Effector memory CD4-positive, alpha-beta T cell (primary cell): ENCODE results near the gene MYH7B.

Experiments
- DNase-seq, 3 donors: peaks; one replicate each; pipeline ENCODE4 v3.0.0-alpha.2; 2020
- H3K27ac ChIP-seq: 2 replicates; pipeline ENCODE4 v1.7.0; 2013; ENCODE audit warnings: mild to moderate bottlenecking, low read length, moderate library complexity; ENCODE audit not compliant: insufficient read depth, poor library complexity, severe bottlenecking
- H3K27me3 ChIP-seq: replicated peaks from 2 replicates; pipeline ENCODE4 v1.7.0; 2013; ENCODE audit warnings: mild to moderate bottlenecking, low read length; ENCODE audit not compliant: insufficient read depth, control insufficient read depth, poor library complexity, severe bottlenecking
- H3K36me3 ChIP-seq: 2 replicates; pipeline ENCODE4 v1.7.0; 2013; ENCODE audit warnings: mild to moderate bottlenecking, low read length, moderate library complexity; ENCODE audit not compliant: control insufficient read depth, insufficient read depth
- H3K4me1 ChIP-seq: 2 replicates; pipeline ENCODE4 v1.7.0; 2013; ENCODE audit warnings: low read length, mild to moderate bottlenecking; ENCODE audit not compliant: control insufficient read depth, insufficient read depth, poor library complexity, severe bottlenecking
- H3K4me3 ChIP-seq: 2 replicates; pipeline ENCODE4 v1.7.0; 2013; ENCODE audit warnings: low read length, low read depth, mild to moderate bottlenecking; ENCODE audit not compliant: insufficient read depth, poor library complexity, severe bottlenecking
- H3K9me3 ChIP-seq: 2 replicates; pipeline ENCODE4 v1.7.0; 2013; ENCODE audit warnings: mild to moderate bottlenecking, low read length, moderate library complexity; ENCODE audit not compliant: control insufficient read depth

The MYH7B gene

DNA sequence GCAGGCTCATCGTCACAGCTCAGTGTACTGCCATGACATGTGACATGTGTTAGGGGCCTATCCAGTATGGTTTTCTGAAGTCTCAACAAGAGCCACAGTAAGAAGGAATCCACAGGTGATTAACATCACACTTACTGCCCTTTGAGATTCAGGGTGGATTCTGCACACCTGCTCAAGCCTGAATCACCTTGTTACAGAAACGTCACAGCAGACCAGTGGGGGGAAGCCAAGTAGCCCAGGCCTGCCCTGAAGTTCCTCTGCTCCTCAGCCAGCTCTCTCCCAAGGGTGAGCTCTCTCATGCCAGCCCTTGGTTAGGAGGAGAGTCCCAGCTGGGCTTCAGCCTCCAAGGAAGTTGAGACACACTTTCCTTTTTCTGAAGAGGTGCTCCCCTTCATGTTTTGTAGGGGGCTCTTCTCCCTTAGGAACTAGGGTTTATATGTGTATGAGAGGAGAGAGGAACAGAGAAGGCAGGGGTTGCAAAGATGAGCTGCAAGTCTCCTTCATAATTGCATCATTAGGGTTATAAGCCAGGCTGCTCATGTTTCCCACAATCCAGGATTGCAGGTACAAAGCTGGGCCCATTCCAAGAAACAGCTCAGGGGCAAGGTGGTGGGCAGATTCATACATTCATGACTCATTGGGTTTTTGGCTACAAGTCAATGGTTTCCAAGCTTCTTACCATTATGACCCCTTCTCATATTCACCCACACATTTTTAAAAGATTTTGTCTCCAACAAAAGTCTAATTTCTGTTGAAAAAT is 11.7 kb upstream of the MYH7B start:
- Histone ChIP-seq H3K27ac (no peak overlapping the region), H3K36me3 (peaks cover 44% of the 10 kb centered on the region), H3K4me1 (no peaks in the 10 kb centered on the region), H3K27me3 (no peaks in the 10 kb centered on the region), H3K4me3 (no peak overlapping the region), H3K9me3 (no peaks in the 10 kb centered on the region)
- DNase-seq: no peak

DNA sequence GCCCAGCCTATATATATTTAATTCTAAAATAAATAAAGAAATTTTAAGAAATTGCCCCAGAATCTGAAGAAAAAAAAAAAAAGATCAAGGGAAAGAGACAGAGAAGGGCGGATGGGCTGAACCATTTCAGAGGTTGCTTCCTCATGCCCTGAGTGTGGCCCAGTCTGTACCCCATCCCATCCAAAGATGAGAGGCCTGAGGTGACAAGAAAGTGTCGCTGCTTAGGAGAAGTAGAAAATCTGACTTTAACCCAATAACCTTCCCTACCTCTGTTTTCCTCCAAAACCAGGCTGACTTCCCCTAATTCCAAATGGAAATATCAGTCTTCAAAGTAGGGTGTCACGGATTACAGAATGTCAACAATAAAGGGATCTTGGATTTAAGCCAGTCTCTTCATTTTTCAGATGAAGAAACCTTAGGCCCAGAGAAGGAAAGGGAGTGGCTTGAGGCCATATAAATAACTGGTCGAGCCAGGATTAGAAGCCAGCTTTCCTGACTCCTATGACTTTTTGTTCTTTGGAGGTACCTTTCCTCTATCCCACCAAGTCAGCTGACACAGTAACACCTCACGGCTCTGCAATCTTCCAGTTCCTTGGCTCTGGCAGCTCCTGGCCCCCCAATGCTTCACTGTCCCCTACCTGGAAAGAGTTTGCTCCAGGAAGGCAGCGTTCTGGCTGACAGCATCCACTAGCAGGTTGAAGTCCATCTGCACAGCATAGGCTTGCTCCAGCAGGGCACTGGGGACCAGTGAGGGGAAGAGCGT is 10.2 kb upstream of the MYH7B start:
- H3K9me3 ChIP-seq: no peaks in the 10 kb centered on the region
- no peaks in the 10 kb centered on the region for H3K4me1 ChIP-seq
- H3K36me3 ChIP-seq: peaks cover 49% of the 10 kb centered on the region
- no peak overlapping the region for H3K4me3 ChIP-seq
- no peaks in the 10 kb centered on the region for H3K27me3 ChIP-seq
- H3K27ac ChIP-seq: no peak overlapping the region
- DNase-seq: no peak

DNA sequence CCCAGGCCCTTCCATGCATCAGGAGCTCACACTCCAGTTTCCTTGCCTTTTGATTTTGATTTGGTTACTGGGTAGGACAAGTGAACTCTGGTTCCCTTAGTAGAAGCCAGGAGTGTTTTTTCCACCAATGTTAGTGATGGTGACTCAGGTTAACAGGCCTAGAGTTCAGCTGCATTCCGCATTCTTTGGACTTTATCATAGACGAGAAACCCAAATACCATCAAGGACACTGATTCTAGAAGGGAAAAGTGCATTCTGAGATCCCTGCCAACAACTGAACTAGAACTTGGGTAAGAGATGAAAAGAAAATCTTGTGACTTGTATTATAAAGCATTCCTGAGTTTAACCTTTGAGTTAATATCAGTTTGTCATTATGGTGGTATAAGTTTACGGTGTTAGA is 9.0 kb upstream of the MYH7B start:
- H3K9me3 ChIP-seq: no peaks in the 10 kb centered on the region
- H3K36me3 ChIP-seq: peaks cover 43% of the 10 kb centered on the region
- no peak for DNase-seq
- H3K27me3 ChIP-seq: no peaks in the 10 kb centered on the region
- no peak overlapping the region for H3K27ac ChIP-seq
- H3K4me1 ChIP-seq: no peaks in the 10 kb centered on the region
- H3K4me3 ChIP-seq: no peak overlapping the region

DNA sequence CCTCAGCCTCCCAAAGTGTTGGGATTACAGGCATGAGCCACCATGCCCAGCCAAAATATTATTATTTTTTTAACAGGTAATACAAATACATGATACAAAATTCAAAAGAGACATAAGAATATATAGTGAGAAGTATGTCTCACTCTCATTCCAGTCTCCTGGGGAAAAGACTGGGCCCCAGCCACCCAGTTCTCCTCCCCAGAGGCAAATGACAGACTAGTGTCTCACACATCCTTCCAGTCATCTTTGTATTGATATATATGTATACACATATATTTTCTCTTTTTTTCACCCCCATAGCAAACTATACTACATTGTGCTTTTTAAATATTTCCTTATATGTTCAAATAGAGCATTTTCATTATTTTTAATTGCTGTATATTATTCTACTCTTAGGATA is 8.3 kb upstream of the MYH7B start:
- no peak overlapping the region for H3K4me3 ChIP-seq
- H3K27me3 ChIP-seq: no peaks in the 10 kb centered on the region
- no peaks in the 10 kb centered on the region for H3K9me3 ChIP-seq
- DNase-seq: no peak
- H3K4me1 ChIP-seq: no peaks in the 10 kb centered on the region
- H3K36me3 ChIP-seq: peaks cover 37% of the 10 kb centered on the region
- no peak overlapping the region for H3K27ac ChIP-seq

DNA sequence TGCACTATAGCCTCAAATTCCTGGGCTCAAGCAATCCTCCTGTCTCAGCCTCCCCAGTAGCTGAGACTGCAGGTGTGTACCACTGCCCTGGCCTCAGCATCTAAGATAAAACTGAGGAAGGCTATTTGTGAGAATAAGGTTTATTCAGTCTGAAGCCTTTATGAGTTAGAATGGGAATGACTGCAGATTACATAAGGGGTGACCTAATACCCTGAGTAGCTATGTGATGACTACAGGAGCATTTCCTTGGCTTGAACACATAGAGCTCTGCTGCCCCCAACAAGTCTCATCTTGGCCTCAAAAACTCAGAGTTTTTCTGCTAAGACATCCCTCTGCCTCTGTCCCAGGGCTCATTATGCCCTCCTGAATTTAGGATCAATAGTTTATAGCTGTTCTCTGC is 7.6 kb upstream of the MYH7B start:
- no peak for DNase-seq
- H3K4me3 ChIP-seq: no peak overlapping the region
- no peak overlapping the region for H3K27ac ChIP-seq
- peaks cover 33% of the 10 kb centered on the region for H3K36me3 ChIP-seq
- H3K27me3 ChIP-seq: no peaks in the 10 kb centered on the region
- no peaks in the 10 kb centered on the region for H3K9me3 ChIP-seq
- H3K4me1 ChIP-seq: no peaks in the 10 kb centered on the region

DNA sequence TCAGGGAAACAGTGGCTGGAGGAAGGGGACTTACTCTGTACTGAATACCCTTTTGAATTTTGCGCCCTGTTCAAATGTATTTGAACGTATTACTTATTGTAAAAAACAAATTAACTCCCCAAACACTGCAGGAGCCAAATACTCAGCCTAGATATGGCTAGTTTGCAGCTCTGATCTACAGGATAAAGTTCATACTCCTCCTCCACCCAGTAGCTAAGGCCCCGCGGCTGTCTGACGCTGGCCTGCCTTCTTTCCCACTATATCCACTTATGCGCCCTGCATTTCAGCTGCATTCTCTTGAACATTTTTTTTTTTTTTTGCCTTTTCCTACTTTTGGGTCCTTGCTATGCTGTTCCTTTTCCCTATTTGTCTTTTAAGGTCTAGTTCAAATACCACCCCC is 6.5 kb upstream of the MYH7B start:
- H3K27ac ChIP-seq: no peak overlapping the region
- H3K9me3 ChIP-seq: no peaks in the 10 kb centered on the region
- no peak overlapping the region for H3K4me3 ChIP-seq
- peaks cover 23% of the 10 kb centered on the region for H3K36me3 ChIP-seq
- no peak for DNase-seq
- H3K27me3 ChIP-seq: no peaks in the 10 kb centered on the region
- H3K4me1 ChIP-seq: no peaks in the 10 kb centered on the region

DNA sequence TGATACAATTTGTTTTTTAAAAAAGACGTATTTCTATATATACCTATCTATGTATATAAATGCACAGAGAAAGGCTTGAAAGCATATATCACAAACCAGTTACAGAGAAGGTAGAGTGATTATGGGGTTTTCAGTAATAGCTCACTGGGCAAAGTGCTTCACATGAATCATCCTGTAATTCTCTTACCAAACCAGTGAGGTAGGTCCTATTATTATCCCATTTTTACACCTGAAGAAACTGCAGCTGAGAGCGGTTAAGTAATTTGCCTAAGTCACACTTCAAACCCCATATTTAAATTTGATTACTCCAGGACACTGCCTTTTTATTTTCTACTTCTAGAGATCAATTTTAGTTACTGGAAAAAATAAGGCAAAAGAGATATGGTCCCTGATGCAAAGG is 4.4 kb upstream of the MYH7B start:
- Histone ChIP-seq H3K36me3 (peaks cover 10% of the 10 kb centered on the region), H3K27me3 (no peaks in the 10 kb centered on the region), H3K4me3 (no peak overlapping the region), H3K27ac (no peak overlapping the region), H3K9me3 (no peaks in the 10 kb centered on the region), H3K4me1 (peaks cover 7% of the 10 kb centered on the region)
- DNase-seq: no peak

DNA sequence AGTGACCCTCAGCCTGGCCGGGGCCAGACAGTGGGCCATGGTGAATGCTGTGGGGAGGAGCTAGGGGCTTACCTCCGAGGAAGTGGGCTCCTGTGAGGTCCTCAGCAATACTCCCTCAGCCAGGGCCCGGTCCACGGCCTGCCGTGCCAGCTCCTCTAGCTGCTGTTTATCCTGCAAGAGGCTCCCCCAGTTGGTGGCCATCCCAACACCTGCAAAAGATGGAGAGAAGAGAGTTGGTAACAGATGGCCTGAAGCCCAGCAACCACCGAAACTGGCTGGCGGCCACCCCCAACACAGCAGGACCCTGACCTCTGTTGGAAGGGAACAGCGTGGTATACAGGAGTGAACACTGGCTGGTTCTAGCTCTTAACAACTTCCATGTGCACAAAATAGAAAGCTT is 4.0 kb upstream of the MYH7B start:
- Histone ChIP-seq H3K4me1 (peaks cover 9% of the 10 kb centered on the region), H3K36me3 (peaks cover 7% of the 10 kb centered on the region)

DNA sequence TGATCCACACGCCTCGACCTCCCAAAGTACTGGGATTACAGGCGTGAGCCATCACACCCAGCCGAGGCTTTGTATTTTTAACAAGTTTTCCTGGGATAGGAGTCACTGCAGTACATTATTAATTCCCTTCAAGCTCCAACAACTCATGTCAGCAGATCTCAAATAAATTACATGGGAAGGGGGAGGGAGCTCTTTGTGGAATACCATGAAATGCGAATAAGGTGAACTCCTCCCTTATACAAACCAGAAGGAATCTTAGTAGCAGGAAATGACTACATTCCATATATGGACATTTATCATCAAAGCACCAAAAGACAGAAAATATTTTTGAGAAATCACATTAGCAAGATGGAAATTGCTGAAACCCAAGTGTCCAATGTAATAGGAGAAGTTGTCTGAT is 3.0 kb upstream of the MYH7B start:
- no peak for DNase-seq
- Histone ChIP-seq H3K36me3 (peaks cover 5% of the 10 kb centered on the region), H3K4me1 (peaks cover 9% of the 10 kb centered on the region), H3K27ac (no peak overlapping the region), H3K9me3 (no peaks in the 10 kb centered on the region), H3K4me3 (no peak overlapping the region), H3K27me3 (no peaks in the 10 kb centered on the region)

More for the DNA sequence above, 4.0 kb upstream of the MYH7B start:
- Histone ChIP-seq H3K4me3 (no peak overlapping the region), H3K27ac (no peak overlapping the region), H3K9me3 (no peaks in the 10 kb centered on the region), H3K27me3 (no peaks in the 10 kb centered on the region)
- DNase-seq: no peak

DNA sequence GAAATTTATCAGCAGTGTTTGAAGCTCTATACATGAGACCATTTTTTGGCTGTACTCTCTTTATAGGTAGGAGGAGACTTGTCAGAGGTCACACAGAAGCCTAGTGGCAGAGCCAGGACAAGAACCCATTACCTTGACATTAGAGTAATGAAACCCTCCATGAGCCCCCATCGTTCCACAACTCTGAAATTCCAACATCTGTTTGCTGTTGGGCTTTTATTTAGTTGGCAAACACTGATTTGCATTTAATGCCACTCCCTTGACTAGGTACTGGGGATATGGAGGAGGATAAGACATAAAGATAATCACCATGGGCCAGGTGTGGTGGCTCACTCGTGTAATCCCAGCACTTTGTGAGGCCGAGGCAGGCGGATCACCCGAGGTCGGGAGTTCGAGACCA is 1.7 kb upstream of the MYH7B start:
- no peak overlapping the region for H3K27ac ChIP-seq
- peaks cover 9% of the 10 kb centered on the region for H3K4me1 ChIP-seq
- no peaks in the 10 kb centered on the region for H3K9me3 ChIP-seq
- no peak overlapping the region for H3K4me3 ChIP-seq
- H3K27me3 ChIP-seq: no peaks in the 10 kb centered on the region
- DNase-seq: no peak
- H3K36me3 ChIP-seq: peaks cover 5% of the 10 kb centered on the region
